HepG2 (cell line): ENCODE measurements around the gene MRNIP. TPM values are rescaled to one million over a fixed set of nuclear protein-coding genes. Genes with fewer than 3 reads are reported as not detected.

ENCODE experiments used
- ATF1 ChIP-seq: IDR thresholded peaks from 2 replicates; pipeline ENCODE4 v1.6.1; 2016; ENCODE audit warnings: mild to moderate bottlenecking, control low read depth
- ATF3 ChIP-seq: sonication (generic); formaldehyde crosslinking; IDR thresholded peaks from 2 replicates; pipeline ENCODE4 v1.4.0; 2020; ENCODE audit warnings: missing genetic modification reagents
- CAMTA2 ChIP-seq: sonication (generic); formaldehyde crosslinking; IDR thresholded peaks from 2 replicates; pipeline ENCODE4 v1.4.0; 2020; ENCODE audit warnings: mild to moderate bottlenecking, missing genetic modification reagents, borderline replicate concordance
- KAT8 ChIP-seq: IDR thresholded peaks from 2 replicates; pipeline ENCODE4 v1.6.1; 2016; ENCODE audit warnings: missing genetic modification reagents, missing compliant biosample characterization
- NFIC ChIP-seq: IDR thresholded peaks from 2 replicates; pipeline ENCODE4 v1.6.1; 2012; ENCODE audit warnings: mild to moderate bottlenecking, low read length, inconsistent platforms
- PCBP2 ChIP-seq: fragments of 200-400 bp; formaldehyde crosslinking; optimal IDR thresholded peaks from 2 replicates; pipeline ENCODE3; 2018; ENCODE audit warnings: low read length, low read depth; ENCODE audit not compliant: poor library complexity, severe bottlenecking
- POLR2AphosphoS2 ChIP-seq: IDR thresholded peaks from 2 replicates; pipeline ENCODE4 v1.6.1; 2011; ENCODE audit warnings: low read depth, low read length, improper control_type of control experiment
- PRDM15 ChIP-seq: sonication (generic); formaldehyde crosslinking; IDR thresholded peaks from 2 replicates; pipeline ENCODE4 v1.4.0; 2020; ENCODE audit warnings: missing genetic modification reagents
- SAFB2 ChIP-seq: sonication (generic); formaldehyde crosslinking; IDR thresholded peaks from 2 replicates; pipeline ENCODE4 v1.5.1; 2020; ENCODE audit warnings: missing genetic modification reagents, low read depth, mild to moderate bottlenecking, borderline replicate concordance
- ZBTB2 ChIP-seq: sonication (generic); formaldehyde crosslinking; IDR thresholded peaks from 2 replicates; pipeline ENCODE4 v1.8.0; 2022; ENCODE audit warnings: low read depth, missing genetic modification reagents
- ZFP36L2 ChIP-seq: sonication (generic); formaldehyde crosslinking; IDR thresholded peaks from 2 replicates; pipeline ENCODE4 v1.4.0; 2020; ENCODE audit warnings: missing genetic modification reagents
- ZNF589 ChIP-seq: sonication (generic); formaldehyde crosslinking; conservative IDR thresholded peaks from 2 replicates; pipeline ENCODE4 v1.8.0; 2022; ENCODE audit warnings: mild to moderate bottlenecking, moderate library complexity, missing genetic modification reagents
- ZNF678 ChIP-seq: sonication (generic); formaldehyde crosslinking; IDR thresholded peaks from 2 replicates; pipeline ENCODE4 v1.4.0; 2020; ENCODE audit warnings: mild to moderate bottlenecking, missing genetic modification reagents
- ZNF704 ChIP-seq: sonication (generic); formaldehyde crosslinking; IDR thresholded peaks from 2 replicates; pipeline ENCODE4 v1.8.1; 2023; ENCODE audit warnings: mild to moderate bottlenecking, inconsistent platforms, moderate library complexity, missing genetic modification reagents, borderline replicate concordance
- ZNF790 ChIP-seq: sonication (generic); formaldehyde crosslinking; IDR thresholded peaks from 2 replicates; pipeline ENCODE4 v1.8.0; 2022; ENCODE audit warnings: missing genetic modification reagents, mild to moderate bottlenecking, borderline replicate concordance
- polyA plus RNA-seq, 8 experiments: library from polyadenylated mRNA; depleted of rRNA in 3 of 8; stranded (reverse) in 7 of 8; unstranded in 1 of 8; fragments of >200 nt; fragmentation: Illumina TruSeq in 4 of 8; extraction: Trizol in 4 of 8; gene quantifications; 2 replicates each; pipeline versions ENCODE4 v1.2.1 to v1.2.3, GENCODE V29; 2011 to 2016; ENCODE audit warnings: low read depth in 4 of 8, missing spikeins in 1 of 8, mixed read lengths in 1 of 8; ENCODE audit not compliant: insufficient read depth in 1 of 8
- total RNA-seq, 5 experiments: library from RNA; depleted of rRNA; stranded (reverse); fragments of >200 nt; fragmentation: Illumina TruSeq; extraction: Trizol; gene quantifications; 2 replicates each; pipeline ENCODE4 v1.2.3, GENCODE V29; 2016; ENCODE audit warnings: low read depth in 1 of 5
- TF ChIP-seq, protein P1 (sequence below): sonication (generic); formaldehyde crosslinking; IDR thresholded peaks from 2 replicates; pipeline ENCODE4 v1.8.0; 2022; ENCODE audit warnings: missing genetic modification reagents, mild to moderate bottlenecking, inconsistent platforms, borderline replicate concordance
- TF ChIP-seq, protein P2 (sequence below): sonication (generic); formaldehyde crosslinking; IDR thresholded peaks from 2 replicates; pipeline ENCODE4 v1.4.0; 2020; ENCODE audit warnings: missing genetic modification reagents, borderline replicate concordance

The MRNIP gene
- total and polyA plus RNA-seq, 2 of the 13 experiments (the other 11 are each of a cell fraction or from before 2014, with no cell fraction given) = 15.5 to 34.1 TPM

DNA sequence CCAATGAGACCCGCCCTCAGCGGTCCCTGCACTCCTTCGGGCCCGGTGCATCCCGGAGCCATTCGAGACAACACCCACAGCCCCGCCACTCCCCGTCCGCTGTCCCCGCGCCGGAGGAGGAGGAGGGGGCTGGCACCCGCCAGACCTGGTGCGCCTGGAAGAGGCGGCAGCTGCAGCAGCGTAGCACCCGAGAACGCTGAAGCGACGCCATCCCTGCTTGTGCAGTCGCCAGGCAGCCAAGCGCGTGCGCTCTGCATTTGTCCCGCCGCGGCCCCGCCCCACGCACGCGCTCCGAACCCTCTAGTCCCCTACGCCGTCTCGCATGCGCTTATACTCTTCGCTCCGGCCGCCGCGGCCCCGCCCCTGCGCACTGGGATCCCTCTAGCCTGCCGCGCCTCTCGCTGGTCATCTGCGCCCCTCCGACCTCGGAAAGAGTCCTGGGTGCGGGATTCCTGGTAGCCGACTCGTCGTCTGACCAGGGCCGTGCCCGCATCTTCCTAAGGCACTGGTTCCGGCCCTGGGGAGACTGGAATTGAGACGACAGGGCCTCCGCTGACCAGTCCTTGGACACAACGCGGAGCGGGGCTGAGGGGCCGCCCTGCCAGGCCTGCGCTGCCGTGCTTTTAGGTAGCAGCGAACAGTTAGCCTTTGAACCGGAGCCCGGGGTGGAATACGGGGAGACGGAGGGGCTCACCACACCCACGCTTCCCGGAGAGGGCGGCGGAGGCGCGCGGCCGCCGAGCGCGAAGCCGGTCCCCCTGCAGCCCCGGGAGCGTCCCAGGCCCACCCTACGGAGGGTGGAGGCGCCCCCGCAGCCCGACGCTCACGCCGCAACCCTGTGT is at the start of gene MRNIP (continued):
- TF ChIP-seq ZNF704 (CRISPR knock-in tag) = peak; percentile 90
- no peak for TF ChIP-seq POLR2AphosphoS2
- TF ChIP-seq ZFP36L2 (CRISPR knock-in tag) = no peak
- TF ChIP-seq ZNF678 (CRISPR knock-in tag) = no peak
- no peak for TF ChIP-seq NFIC
- TF ChIP-seq, protein P1, sequence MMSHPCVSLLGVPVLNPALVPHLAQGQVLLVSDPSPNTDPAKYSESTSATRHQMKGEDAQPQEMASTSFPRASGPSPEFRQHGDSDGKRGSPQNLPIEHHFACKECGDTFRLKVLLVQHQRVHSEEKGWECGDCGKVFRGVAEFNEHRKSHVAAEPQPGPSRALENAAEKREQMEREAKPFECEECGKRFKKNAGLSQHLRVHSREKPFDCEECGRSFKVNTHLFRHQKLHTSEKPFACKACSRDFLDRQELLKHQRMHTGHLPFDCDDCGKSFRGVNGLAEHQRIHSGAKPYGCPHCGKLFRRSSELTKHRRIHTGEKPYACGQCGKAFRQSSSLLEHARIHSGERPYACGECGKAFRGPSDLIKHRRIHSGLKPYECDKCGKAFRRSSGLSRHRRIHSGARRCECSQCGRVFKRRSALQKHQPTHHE = peak; percentile 49; the same call in 1 of the 2 replicates
- no peak; the same call in 1 of the 2 replicates for TF ChIP-seq ZNF790 (CRISPR knock-in tag)
- peak; percentile 76; the same call in 1 of the 2 replicates for TF ChIP-seq CAMTA2 (CRISPR knock-in tag)
- no peak; the same call in 1 of the 2 replicates for TF ChIP-seq ZNF589 (CRISPR knock-in tag)
- peak; percentile 39; the same call in 1 of the 2 replicates for TF ChIP-seq ZBTB2 (CRISPR knock-in tag)
- TF ChIP-seq, protein P2, sequence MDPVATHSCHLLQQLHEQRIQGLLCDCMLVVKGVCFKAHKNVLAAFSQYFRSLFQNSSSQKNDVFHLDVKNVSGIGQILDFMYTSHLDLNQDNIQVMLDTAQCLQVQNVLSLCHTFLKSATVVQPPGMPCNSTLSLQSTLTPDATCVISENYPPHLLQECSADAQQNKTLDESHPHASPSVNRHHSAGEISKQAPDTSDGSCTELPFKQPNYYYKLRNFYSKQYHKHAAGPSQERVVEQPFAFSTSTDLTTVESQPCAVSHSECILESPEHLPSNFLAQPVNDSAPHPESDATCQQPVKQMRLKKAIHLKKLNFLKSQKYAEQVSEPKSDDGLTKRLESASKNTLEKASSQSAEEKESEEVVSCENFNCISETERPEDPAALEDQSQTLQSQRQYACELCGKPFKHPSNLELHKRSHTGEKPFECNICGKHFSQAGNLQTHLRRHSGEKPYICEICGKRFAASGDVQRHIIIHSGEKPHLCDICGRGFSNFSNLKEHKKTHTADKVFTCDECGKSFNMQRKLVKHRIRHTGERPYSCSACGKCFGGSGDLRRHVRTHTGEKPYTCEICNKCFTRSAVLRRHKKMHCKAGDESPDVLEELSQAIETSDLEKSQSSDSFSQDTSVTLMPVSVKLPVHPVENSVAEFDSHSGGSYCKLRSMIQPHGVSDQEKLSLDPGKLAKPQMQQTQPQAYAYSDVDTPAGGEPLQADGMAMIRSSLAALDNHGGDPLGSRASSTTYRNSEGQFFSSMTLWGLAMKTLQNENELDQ = no peak
- TF ChIP-seq PCBP2 = no peak
- TF ChIP-seq KAT8 = peak; percentile 86
- TF ChIP-seq SAFB2 (CRISPR knock-in tag) = peak; percentile 88; the same call in 1 of the 2 replicates
- TF ChIP-seq ATF1 (CRISPR knock-in tag) = no peak
- TF ChIP-seq PRDM15 (CRISPR knock-in tag) = peak; percentile 87
- TF ChIP-seq ATF3 (CRISPR knock-in tag) = no peak
